HG02852 (cell line): ENCODE measurements around the gene HIP1.
"Not testable (repeated sequence)": the region's sequence is repeated elsewhere in the genome, so short reads cannot be mapped to it uniquely, and the experiment has no call there.

Source experiments
- ATAC-seq: cut with Tn5 transposase; IDR thresholded peaks from one replicate; pipeline ENCODE4 v1.9.1; 2021; ENCODE audit warnings: mild to moderate bottlenecking, moderate library complexity; ENCODE audit not compliant: unreplicated experiment

HIP1 gene

GRCh38 chr7:75646571-75647102 is 92.1 kb downstream of the HIP1 start:
- ATAC-seq = no peak

- no peak for ATAC-seq
Measured at GRCh38 chr7:75645570-75645969, 93.2 kb downstream of the HIP1 start.

GRCh38 chr7:75644589-75644988 is 94.2 kb downstream of the HIP1 start:
- ATAC-seq = no peak

- ATAC-seq = no peak
Measured at GRCh38 chr7:75642810-75643486, 95.8 kb downstream of the HIP1 start.

- ATAC-seq = no peak
Measured at GRCh38 chr7:75640201-75640600, 98.5 kb downstream of the HIP1 start.

- no peak for ATAC-seq
Measured at GRCh38 chr7:75639886-75640190, 98.9 kb downstream of the HIP1 start.

- no peak for ATAC-seq
Measured at GRCh38 chr7:75639071-75639885, 99.5 kb downstream of the HIP1 start.

- ATAC-seq = no peak
Measured at GRCh38 chr7:75638594-75639070, 100.1 kb downstream of the HIP1 start.

- no peak for ATAC-seq
Measured at GRCh38 chr7:75637854-75638593, 100.7 kb downstream of the HIP1 start.

GRCh38 chr7:75635036-75635435 is 103.7 kb downstream of the HIP1 start:
- ATAC-seq = no peak

GRCh38 chr7:75632587-75632986 is 106.2 kb downstream of the HIP1 start:
- ATAC-seq = not testable (repeated sequence)

- ATAC-seq = no peak
Measured at GRCh38 chr7:75631711-75632110, 107.0 kb downstream of the HIP1 start.

- ATAC-seq = no peak
Measured at GRCh38 chr7:75630549-75630948, 108.2 kb downstream of the HIP1 start.

- no peak for ATAC-seq
Measured at GRCh38 chr7:75629044-75629443, 109.7 kb downstream of the HIP1 start.

GRCh38 chr7:75628055-75628454 is 110.7 kb downstream of the HIP1 start:
- no peak for ATAC-seq

- ATAC-seq = no peak
Measured at GRCh38 chr7:75626954-75627353, 111.8 kb downstream of the HIP1 start.

GRCh38 chr7:75625868-75626267 is 112.9 kb downstream of the HIP1 start:
- no peak for ATAC-seq

GRCh38 chr7:75624134-75624832 is 114.5 kb downstream of the HIP1 start:
- ATAC-seq = no peak

GRCh38 chr7:75623390-75624133 is 115.2 kb downstream of the HIP1 start:
- ATAC-seq = no peak

GRCh38 chr7:75621124-75621523 is 117.6 kb downstream of the HIP1 start:
- ATAC-seq = no peak
